RPMI7951 (cell line): Measurements from ENCODE around the gene MCOLN1. TPM values are rescaled to one million over a fixed set of nuclear protein-coding genes. Genes with fewer than 3 reads are reported as not detected.

Experiments
- DNase-seq: peaks from one replicate; pipeline ENCODE4 v3.0.0-alpha.2; 2012; ENCODE audit warnings: low read depth
- total RNA-seq: library from RNA; depleted of rRNA; stranded (reverse); fragments of >200 nt; shearing (Covaris generic); gene quantifications from 2 replicates; pipeline ENCODE4 v1.2.3, GENCODE V29; 2014

Gene MCOLN1
- total RNA-seq, 1 experiment from 2014 or later, result 3.5 TPM

DNA sequence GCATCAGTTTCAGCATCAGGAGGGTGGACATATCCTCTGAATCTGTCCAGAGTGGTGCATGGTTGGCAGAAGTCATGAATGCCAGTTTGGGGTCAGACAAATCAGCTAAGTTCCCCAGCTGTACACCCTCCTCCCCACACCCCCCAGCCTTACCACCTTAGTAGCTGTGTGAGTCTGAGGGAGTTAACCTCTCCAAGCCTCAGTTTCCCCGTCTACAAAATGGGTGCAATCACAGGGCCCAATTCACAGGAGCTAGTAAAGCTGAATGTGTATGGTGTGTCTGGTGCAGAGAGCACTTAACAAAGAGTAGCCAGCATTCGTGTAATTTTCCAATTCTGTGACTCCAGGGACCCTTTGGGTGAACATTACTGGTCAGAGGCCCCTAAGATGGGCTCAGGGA is 19.9 kb upstream of the MCOLN1 start:
- DNase-seq, result no peak

DNA sequence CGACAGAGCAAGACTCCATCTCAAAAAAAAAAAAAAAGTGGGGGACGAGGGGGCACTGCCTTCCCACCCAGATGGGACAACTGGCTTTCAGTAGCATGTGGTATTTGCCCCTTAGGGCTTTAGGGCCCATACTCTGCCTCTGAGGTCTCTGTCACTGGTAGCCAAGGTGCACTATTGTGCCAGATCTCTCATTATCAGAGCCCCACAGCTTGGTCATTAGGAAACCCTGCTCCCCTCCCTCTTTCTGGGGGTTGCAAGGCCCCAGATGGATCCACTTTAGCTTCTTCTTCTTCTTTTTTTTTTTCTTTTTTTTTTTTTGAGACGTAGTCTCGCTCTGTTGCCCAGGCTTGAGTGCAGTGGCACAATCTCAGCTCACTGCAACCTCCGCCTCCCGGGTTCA is 17.7 kb upstream of the MCOLN1 start:
- no peak for DNase-seq

DNA sequence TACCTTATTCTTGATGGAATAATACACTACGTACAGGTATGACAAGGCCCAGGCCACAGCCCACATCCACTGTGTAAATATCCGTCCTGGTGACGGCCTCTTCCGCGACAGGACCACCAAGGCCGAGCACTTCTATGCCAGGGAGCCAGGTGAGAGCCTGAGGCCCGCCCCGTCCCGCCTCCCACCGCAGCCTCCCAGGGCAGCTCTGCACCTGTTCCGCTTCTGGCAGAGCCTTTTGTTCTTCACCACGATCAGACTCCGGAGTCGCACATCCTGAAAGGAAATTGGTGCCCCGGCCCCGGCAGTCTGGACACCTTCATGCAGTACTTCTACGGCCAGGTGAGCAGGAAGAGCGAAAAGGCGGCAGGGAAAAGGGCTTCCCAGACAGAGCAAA is 17.1 kb upstream of the MCOLN1 start:
- DNase-seq, result no peak

DNA sequence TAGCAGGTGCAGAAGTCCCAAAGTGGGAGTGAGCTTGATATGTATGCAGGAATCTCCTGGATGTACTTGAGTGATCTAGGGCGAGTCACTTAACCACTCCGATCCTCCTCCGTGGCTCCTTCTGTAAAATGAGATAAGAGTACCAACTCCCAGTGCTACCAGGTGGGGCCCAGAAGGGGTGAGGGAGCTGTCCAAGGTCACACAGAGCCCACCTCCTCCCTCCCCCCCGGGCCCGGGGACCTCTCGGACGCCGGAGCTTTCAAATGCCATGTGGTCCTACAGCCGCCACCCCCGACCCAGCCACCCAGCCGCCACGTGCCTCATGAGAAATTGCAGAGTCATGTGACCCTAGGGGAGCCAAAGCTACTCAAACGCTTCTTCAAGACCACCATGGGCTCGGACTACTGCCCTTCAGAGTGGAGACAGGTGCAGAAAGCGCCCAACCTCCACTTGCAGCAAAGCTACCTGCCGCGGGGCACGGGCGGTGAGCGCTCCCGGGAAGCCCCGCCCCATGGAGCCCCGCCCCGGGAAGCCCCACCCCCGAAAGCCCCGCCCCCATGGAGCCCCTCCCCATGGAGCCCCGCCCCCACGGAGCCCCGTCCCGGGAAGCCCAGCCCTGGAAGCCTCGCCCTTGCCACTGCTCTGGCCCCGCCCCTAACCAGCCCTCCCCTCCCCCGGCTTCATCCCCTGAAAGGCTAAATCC is 16.6 kb upstream of the MCOLN1 start:
- DNase-seq, result no peak

DNA sequence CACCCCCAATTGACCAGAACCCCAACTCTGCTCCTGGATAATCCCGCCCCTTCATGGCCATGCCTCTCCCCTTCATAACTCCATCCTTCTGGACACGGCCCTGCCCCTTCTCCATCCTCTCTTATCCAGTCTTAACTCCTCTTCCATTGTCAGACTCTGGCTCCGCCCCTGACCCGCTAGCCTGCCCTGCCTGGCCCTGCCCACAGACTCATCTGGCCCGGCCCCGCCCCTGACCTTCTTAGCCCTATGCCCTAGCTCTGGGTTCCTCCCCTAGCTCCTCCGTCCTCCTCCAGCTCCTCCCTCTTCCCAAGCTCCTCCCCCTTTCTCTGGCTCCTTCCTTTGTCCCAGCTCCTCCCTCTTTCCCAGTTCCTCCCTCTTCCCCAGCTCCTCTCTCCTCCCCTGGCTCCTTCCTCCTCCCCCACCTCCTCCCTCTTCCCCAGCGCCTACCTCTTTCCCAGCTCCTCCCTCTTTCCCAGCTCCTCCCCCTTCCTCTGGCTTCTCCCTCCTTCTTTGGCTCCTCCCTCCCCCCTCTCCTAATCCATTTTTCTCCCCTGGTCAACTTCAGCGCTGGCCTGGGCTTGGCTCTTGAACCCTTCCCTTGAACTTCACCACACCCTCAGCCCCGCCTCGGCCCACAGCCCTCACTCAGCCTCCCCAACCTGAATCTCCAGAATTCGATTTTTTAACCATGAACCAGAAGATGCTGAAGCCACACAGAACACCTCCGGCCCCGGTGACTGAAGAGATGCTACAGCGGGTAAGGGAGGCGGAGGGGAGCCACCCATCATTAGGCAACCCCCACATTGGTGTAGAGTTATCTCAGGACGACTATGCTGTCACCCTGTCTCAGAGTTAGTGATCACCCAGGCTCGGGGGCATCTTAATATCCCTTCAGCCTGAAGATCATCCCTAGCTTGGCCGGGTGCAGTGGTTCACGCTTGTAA is 15.8 kb upstream of the MCOLN1 start:
- peak; percentile 94 for DNase-seq

DNA sequence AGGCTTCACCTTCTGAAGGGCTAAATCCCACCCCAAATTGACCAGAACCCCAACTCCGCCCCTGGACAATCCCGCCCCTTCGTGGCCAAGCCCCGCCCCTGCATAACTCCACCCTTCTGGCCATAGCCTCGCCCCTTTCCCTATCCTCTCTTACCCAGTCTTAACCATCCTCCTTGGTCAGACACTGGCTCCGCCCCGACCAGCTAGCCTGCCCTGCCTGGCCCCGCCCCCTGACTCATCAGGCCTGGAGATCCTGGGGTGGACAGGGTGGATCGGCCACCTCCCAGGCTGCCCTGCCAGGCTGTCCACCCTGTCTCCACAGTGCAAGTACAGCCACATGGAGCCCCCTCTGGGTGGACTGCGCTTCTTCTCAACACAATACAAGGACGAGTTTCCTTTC is 14.5 kb upstream of the MCOLN1 start:
- DNase-seq, result peak; percentile 91

DNA sequence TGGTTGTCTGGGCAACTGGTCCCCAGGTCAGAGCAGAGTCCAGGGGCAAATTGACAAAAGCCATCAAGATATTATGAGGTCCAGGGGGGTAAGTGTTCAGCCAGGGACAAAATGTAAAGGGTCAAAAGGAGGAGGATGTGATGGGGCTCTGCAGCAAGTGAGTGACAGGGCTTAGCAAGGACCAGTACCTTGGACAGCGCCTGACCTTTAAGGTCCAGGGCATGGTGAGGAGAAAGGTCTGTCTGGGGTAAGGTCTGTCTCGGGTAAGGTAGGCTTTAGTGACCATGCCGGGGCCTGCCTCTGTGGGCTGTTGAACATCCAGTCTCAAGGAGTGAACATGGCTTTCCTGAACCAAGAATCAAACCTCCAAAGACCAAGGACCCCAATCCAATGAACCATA is 12.8 kb upstream of the MCOLN1 start:
- no peak for DNase-seq

DNA sequence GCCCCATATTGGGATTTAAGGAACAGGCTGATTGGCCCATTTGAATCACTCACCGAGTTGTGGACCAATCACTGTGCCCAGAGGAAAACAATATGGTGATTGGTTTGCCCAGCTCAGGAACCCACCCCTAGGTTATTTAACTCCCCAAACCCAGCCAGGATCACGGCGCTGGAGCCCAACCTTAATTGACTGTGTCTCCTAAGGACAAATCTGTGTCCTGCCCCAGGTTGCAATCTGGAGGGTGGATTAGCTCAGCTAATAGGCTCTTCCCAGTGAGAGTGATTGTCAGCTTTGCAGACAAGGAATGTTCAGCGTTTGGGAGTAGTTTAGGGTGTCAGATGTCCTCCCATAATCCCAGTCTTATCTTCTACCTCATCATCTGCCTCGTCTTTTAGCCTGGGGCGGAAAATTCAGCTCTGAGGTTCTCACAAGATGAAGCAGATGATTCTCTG is 10.0 kb upstream of the MCOLN1 start:
- peak; percentile 72 for DNase-seq

DNA sequence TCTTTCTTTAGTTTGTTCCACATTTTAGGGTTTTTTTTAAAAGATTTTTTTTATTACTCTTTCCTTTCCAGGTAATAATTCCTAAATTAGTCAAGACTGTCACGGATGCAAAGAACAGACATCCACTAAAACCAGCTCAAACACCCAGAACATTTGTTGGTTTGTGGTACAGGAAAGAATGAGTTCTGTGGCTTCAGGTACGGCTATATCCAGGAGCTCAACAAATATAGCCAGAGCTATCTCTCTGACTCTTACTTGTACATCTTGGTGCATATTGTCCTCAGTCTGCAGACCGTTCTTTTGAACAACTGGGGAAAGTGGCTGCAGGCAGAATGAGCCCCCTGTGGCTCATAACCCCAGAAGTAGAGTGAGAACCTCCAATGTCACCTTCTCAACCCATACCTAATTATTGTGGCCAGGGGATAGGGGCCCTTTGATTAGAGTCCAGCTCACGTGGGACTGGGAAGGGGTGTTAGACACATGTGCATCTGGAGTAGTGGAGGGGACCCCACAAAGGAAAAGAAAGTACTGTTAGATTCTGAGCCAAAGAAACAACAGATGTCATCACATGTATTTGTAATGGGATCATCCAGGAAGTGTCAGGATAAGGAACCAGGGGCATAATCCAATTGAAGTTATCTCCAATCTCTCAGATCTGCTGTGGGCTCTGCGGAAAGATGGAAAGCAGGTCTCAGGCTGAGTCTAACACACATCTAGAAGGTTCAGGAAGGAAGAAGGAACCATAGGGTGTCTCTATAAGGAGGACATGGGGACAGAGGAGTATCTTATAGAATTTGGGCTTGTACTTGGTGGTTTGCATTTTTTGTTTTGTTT is 8.4 kb upstream of the MCOLN1 start:
- no peak for DNase-seq

DNA sequence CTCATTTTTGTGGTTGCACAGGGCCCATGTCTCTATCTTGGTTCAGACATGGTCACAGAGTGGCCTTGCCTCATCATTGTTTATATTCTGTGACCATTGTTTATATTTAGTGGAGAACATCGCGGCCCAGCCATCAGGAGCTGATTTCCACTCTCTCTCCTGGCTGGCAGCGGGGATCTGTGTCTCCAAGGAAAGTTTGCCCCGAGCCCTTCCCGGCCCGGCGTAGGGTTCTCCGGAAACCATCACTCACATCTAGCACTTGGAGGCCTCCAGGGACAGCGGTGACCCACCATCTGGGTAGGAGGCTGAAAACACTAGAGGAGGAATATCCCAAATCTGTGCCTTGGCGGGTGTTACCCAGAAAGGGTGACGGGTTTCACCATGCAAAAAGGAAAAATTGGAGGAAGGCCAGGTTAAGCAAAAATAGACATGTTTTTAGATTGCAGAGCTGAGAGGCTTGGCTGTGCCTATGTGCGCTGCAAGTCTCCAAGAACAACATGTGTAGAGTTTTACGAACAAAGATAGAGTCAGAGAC is 7.2 kb upstream of the MCOLN1 start:
- peak; percentile 81 for DNase-seq

DNA sequence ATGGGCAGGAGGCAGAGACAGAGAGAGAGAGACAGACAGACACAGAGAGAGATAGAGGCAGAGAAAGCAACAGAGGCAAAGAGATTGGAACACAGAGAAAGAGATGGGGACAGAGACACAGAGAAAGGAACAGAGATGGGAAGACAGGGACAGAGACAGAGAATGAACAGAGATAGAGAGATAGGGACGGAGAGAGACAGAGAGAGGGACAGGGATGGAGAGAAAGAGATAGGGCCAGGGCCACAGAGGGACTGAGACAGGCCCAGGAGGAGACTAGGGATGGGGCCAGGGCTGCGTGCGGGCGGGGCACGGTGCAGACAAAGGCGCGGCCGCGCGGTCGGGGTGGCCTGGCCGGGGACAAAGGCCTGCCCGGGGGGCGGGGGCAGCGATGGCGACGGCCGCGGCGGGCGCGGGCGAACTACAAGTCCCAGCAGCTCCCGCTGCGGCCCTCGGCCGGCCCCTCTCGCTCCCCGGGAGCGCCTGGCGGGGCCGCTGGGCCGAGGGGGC is 6.7 kb upstream of the MCOLN1 start, which contains the start of gene ZNF358:
TSS of gene ZNF358 (plus strand) at position 459 of the 507 bp plus-strand sequence. CDS start 3,140 bp downstream, outside the sequence.
- DNase-seq, result peak; percentile 80

DNA sequence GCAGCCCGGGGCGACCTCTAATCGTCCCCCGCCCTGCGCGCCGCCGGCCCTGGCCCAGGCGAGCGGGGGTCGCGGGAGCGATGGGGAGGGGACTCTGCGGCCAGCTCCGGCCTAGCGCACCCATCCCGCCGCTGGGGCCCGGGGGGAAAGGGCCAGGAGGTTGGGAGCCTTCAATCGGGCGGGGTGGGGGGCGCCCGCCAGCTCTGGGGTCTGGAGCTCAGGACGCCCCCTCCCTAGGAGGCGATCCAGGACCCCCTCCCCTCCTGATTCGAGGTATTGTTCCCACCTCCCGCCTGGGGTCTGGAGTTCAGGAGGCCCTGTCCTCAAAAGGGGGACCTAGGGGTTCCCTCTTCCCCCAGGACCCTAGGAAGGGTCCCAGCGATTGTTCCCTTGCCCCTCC is 6.1 kb upstream of the MCOLN1 start:
- no peak for DNase-seq

DNA sequence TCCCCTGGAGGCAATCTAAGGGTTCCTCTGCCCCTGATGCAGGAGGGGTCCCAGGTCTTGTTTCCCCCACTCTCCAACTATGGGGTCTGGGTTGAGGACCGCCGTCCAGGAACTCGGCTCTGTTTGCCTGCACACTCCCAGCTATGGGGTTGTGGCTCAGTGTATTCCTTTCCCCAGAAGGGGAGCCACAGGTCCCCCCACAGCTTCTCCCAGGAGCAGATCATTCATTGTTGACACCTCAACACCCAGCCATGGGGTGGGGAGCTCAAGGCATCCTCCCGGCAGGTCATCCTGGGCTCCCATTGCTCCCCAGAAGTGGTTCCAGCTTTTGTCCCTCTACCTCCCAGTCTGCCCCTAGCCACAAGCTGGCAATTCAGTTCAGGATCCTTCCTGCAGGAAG is 5.5 kb upstream of the MCOLN1 start:
- DNase-seq, result no peak

DNA sequence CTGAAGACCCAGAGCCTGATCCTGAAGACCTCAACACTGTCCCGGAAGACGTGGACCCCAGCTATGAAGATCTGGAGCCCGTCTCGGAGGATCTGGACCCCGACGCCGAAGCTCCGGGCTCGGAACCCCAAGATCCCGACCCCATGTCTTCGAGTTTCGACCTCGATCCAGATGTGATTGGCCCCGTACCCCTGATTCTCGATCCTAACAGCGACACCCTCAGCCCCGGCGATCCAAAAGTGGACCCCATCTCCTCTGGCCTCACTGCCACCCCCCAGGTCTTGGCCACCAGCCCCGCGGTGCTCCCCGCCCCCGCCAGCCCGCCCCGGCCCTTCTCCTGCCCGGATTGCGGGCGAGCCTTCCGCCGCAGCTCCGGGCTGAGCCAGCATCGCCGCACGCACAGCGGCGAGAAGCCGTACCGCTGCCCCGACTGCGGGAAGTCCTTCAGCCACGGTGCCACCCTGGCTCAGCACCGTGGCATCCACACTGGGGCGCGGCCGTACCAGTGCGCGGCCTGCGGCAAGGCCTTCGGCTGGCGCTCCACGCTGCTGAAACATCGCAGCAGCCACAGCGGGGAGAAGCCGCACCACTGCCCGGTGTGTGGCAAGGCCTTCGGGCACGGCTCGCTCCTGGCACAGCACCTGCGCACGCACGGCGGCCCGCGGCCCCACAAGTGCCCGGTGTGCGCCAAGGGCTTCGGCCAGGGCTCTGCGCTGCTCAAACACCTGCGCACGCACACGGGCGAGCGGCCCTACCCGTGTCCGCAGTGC is 2.9 kb upstream of the MCOLN1 start:
- no peak for DNase-seq

DNA sequence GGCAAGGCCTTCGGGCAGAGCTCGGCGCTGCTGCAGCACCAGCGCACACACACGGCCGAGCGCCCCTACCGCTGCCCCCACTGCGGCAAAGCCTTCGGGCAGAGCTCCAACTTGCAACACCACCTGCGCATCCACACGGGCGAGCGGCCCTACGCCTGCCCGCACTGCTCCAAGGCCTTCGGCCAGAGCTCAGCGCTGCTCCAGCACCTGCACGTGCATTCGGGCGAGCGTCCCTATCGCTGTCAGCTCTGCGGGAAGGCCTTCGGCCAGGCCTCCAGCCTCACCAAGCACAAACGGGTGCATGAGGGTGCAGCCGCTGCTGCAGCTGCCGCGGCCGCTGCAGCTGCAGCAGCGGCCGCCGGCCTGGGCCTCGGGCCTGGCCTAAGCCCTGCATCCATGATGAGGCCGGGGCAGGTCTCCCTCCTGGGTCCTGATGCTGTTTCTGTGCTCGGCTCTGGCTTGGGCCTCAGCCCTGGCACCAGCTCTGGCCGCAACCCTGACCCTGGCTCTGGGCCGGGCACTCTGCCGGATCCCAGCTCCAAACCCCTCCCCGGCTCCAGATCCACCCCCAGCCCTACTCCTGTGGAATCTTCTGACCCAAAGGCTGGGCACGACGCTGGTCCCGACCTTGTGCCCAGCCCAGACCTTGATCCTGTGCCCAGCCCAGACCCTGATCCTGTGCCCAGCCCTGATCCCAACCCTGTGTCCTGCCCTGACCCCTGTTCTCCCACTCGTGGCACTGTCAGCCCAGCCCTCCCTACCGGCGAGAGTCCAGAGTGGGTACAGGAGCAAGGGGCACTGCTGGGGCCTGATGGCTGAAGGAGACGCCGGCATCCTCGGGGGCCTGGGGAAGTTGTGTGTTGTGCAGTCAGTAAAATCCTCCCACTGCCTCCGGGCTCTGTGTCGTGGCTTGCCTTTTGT is 2.0 kb upstream of the MCOLN1 start:
- DNase-seq, result no peak

DNA sequence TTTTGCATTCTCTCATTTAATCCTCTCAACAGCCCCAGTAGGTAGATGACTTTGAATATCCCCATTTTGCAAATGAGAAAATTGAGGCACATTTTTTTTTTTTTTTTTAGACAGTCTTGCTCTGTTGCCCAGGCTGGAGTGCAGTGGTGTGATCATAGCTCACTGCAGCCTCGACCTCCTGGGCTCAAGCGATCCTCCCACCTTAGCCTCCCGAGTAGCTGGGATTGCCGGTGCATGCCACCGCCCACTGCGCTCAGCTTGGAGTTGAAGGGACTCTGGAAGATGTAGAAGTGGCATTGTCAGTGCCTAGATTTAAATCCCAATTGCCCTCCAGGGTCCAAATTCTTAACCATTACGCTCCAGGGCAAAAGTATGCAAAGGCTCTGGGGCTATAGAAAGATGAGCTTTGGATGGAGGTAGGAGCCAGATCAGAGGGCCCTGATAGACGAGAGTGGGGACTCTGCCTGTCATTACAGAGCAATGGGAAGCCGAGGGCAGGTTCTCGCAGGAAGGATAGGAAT is 813 bp upstream of the MCOLN1 start:
- DNase-seq, result no peak

DNA sequence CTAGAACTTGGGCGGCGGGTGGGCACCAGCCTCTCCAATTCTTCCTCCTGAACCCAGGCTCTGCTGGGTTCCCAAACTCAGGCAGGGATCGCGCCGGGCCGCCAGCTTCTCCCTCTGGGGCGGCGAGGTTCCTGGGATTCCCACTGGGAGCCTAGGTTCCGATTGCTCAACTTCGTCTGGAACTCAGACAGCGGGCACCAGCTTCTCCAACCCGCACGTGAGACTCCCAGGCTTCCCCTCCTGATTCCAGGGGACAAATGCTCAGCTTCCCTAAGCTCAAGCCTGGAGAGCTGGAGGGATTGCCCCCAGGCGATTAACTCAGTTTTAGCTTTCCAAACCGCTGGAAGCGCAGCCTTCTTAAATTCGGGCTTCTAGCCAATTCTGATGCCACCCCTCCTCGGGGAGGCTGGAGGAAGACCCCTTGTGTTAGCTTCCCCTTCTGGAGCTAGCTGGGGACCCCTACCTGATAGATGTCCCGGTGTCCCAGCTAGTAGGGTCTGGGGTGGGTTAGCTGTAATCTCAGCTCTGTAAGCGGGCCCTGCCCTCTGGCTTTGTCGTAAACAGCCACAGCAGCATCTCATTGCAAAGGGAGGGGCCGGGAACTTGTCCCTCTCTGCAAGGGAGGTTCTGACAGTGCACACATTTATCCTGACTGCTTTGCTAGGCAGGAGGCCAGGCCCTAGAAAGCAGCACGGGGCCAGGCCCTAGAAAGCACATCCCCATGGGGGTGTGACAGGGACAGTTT is 671 bp downstream of the MCOLN1 start:
- no peak for DNase-seq

DNA sequence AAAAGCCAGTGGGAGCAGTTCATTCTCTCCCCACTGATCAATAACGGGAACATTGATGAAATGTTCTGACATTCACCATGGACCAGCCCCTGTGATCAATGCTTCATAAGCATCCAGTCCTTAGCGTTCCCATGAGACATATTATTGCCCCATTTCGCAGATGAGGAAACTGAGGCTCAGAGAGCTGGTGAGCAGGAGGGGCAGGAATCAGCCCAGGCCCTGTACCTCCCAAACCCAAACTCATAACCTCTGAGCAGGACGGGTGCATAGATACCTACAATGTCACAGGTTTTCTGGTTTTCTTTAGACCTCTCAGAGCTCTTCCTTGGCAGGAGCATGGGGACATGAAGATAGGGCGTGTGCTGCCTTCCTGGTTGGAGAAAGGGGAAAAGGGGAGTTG is 2.1 kb downstream of the MCOLN1 start:
- DNase-seq, result no peak
